Gastrocnemius medialis (tissue), 4 donors: ENCODE measurements around the gene RARG.

Experiments
- CTCF ChIP-seq, 5 experiments: fragments of 450-650 bp in 3 of 5; fragments of 200-600 bp in 2 of 5; sonication (generic) in 2 of 5; IDR thresholded peaks in 4 of 5; conservative IDR thresholded peaks in 1 of 5; 1 replicate in 4 of 5; 2 replicates in 1 of 5; pipeline ENCODE4 v1.5.1; 2016 to 2019; ENCODE audit warnings: antibody characterized with exemption in 5 of 5, mild to moderate bottlenecking in 3 of 5, moderate library complexity in 3 of 5
- POLR2A ChIP-seq, 2 donors: fragments of 450-650 bp; IDR thresholded peaks; one replicate each; pipeline ENCODE4 v1.6.1; 2017; ENCODE audit warnings: antibody characterized with exemption in 2 of 2, mild to moderate bottlenecking in 2 of 2, moderate library complexity in 2 of 2

DNA sequence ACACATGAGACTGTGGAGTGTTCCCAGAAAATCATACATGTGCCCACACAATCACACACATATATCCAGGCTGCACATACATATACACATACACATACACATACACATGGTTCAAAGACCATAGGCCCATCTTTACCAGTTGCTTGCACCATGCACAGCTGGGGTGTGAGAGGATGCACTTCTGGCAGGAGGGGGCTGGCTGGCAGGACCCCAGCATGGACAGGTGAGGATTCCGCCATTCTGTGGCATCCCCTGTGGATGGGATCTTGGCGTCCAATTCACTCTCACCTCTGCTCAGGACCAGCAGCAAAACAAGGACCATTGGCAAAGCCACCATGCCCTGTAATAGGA lies 31.9 kb downstream of the RARG start:
- TF ChIP-seq CTCF (IDR thresholded peaks at IDR 0.05 in 4 of 5, conservative IDR thresholded peaks at IDR 0.05 in 1 of 5) (no peak), POLR2A (IDR thresholded peaks at IDR 0.05) (no peak)
